Activated naive CD8-positive, alpha-beta T cell treated with anti-CD3 and anti-CD28 coated beads, Interleukin-2, amount 10 ng/mL, durations not matched to agents 7 days and 5 days (primary cell): ENCODE results near the gene AADAC. TPM values are rescaled to one million over a fixed set of nuclear protein-coding genes. Genes with fewer than 3 reads are reported as not detected.

Experiments used
- ATAC-seq: fragments of 150-1000 bp; cut with Tn5 transposase; one replicate; pipeline ENCODE4 v1.10.0; 2021; ENCODE audit warnings: low read depth, moderate library complexity
- POLR2A ChIA-PET: fragments of 350-600 bp; sonication (Branson Sonifier 250); formaldehyde crosslinking; loops from one replicate; lab custom pipeline; 2021; ENCODE audit warnings: antibody characterized with exemption; lab: Charles Lee
- DNase-seq: peaks from one replicate; pipeline ENCODE4 v3.0.0; 2021
- H3K27ac Mint-ChIP-seq: one replicate; pipeline ENCODE4 v1.8.0; 2022; ENCODE audit warnings: mild to moderate bottlenecking, mixed read lengths
- H3K27me3 Mint-ChIP-seq: one replicate; pipeline ENCODE4 v1.8.0; 2022; ENCODE audit warnings: mild to moderate bottlenecking, moderate library complexity, mixed read lengths
- H3K36me3 Mint-ChIP-seq: one replicate; pipeline ENCODE4 v1.8.0; 2021; ENCODE audit warnings: mild to moderate bottlenecking, mixed read lengths
- H3K4me1 Mint-ChIP-seq: one replicate; pipeline ENCODE4 v1.8.0; 2021; ENCODE audit warnings: mixed read lengths
- H3K4me3 Mint-ChIP-seq: one replicate; pipeline ENCODE4 v1.8.0; 2022; ENCODE audit warnings: mild to moderate bottlenecking, moderate library complexity, mixed read lengths
- H3K9me3 Mint-ChIP-seq: one replicate; pipeline ENCODE4 v1.8.0; 2021; ENCODE audit warnings: mixed read lengths
- total RNA-seq, 2 experiments: library from RNA; stranded (reverse); gene quantifications; one replicate each; pipeline ENCODE4 v1.2.3, GENCODE V29; 2021

AADAC gene
- total RNA-seq, 2 experiments from 2014 or later: not detected

GRCh38 chr3:151814588-151814987 lies 672 bp downstream of the AADAC start:
- DNase-seq (no peak), ATAC-seq (no peak)
- Mint-ChIP-seq H3K4me1 (no peaks in the 10 kb centered on the region), H3K4me3 (no peak overlapping the region), H3K27ac (no peak overlapping the region), H3K27me3 (peaks cover 10% of the 10 kb centered on the region), H3K9me3 (no peaks in the 10 kb centered on the region), H3K36me3 (no peaks in the 10 kb centered on the region)
- POLR2A ChIA-PET: no interaction called here

GRCh38 chr3:151816091-151816604 lies 2.2 kb downstream of the AADAC start:
- no peak overlapping the region for H3K4me3 Mint-ChIP-seq
- peaks cover 10% of the 10 kb centered on the region for H3K27me3 Mint-ChIP-seq
- H3K27ac Mint-ChIP-seq: no peak overlapping the region
- ATAC-seq (no peak), DNase-seq (no peak)
- POLR2A ChIA-PET: no interaction called here
- no peaks in the 10 kb centered on the region for H3K9me3 Mint-ChIP-seq
- no peaks in the 10 kb centered on the region for H3K36me3 Mint-ChIP-seq
- H3K4me1 Mint-ChIP-seq: no peaks in the 10 kb centered on the region

GRCh38 chr3:151817473-151817872 lies 3.6 kb downstream of the AADAC start:
- POLR2A ChIA-PET: no interaction called here
- H3K9me3 Mint-ChIP-seq: no peaks in the 10 kb centered on the region
- H3K27ac Mint-ChIP-seq: no peak overlapping the region
- ATAC-seq (no peak), DNase-seq (no peak)
- no peak overlapping the region for H3K4me3 Mint-ChIP-seq
- H3K4me1 Mint-ChIP-seq: no peaks in the 10 kb centered on the region
- no peaks in the 10 kb centered on the region for H3K36me3 Mint-ChIP-seq
- peaks cover 10% of the 10 kb centered on the region for H3K27me3 Mint-ChIP-seq

- DNase-seq: no peak
Measured at GRCh38 chr3:151818361-151818760, 4.4 kb downstream of the AADAC start.

GRCh38 chr3:151819910-151820309 lies 6.0 kb downstream of the AADAC start:
- no peak for ATAC-seq
- Mint-ChIP-seq H3K4me1 (no peaks in the 10 kb centered on the region), H3K36me3 (no peaks in the 10 kb centered on the region), H3K4me3 (no peak overlapping the region), H3K27ac (no peak overlapping the region), H3K27me3 (peaks cover 14% of the 10 kb centered on the region), H3K9me3 (no peaks in the 10 kb centered on the region)
- DNase-seq: no peak
- POLR2A ChIA-PET: interaction anchor here (0.6 kb wide), 1 partner anchor 563 kb away, joined by 3 read pairs; no protein-coding TSS in a partner anchor

More at GRCh38 chr3:151818361-151818760, 4.4 kb downstream of the AADAC start:
- no peaks in the 10 kb centered on the region for H3K9me3 Mint-ChIP-seq
- H3K36me3 Mint-ChIP-seq: no peaks in the 10 kb centered on the region
- H3K27me3 Mint-ChIP-seq: peaks cover 10% of the 10 kb centered on the region
- H3K4me3 Mint-ChIP-seq: no peak overlapping the region
- no peaks in the 10 kb centered on the region for H3K4me1 Mint-ChIP-seq
- ATAC-seq: no peak
- H3K27ac Mint-ChIP-seq: no peak overlapping the region
- POLR2A ChIA-PET: no interaction called here

- H3K4me1 Mint-ChIP-seq: no peaks in the 10 kb centered on the region
- no peak overlapping the region for H3K4me3 Mint-ChIP-seq
Measured at GRCh38 chr3:151827816-151828215, 13.9 kb downstream of the AADAC start.

GRCh38 chr3:151835751-151836525 lies 22.0 kb downstream of the AADAC start:
- Mint-ChIP-seq H3K4me3 (no peak overlapping the region), H3K27ac (no peak overlapping the region), H3K4me1 (peaks cover 2% of the 10 kb centered on the region), H3K36me3 (no peaks in the 10 kb centered on the region), H3K9me3 (no peaks in the 10 kb centered on the region), H3K27me3 (peaks cover 40% of the 10 kb centered on the region)
- POLR2A ChIA-PET: no interaction called here
- ATAC-seq (no peak), DNase-seq (no peak)

More at GRCh38 chr3:151827816-151828215, 13.9 kb downstream of the AADAC start:
- DNase-seq (no peak), ATAC-seq (no peak)
- POLR2A ChIA-PET: no interaction called here
- H3K9me3 Mint-ChIP-seq: no peaks in the 10 kb centered on the region
- no peak overlapping the region for H3K27ac Mint-ChIP-seq
- peaks cover 26% of the 10 kb centered on the region for H3K27me3 Mint-ChIP-seq
- no peaks in the 10 kb centered on the region for H3K36me3 Mint-ChIP-seq

GRCh38 chr3:151837057-151837456 lies 23.1 kb downstream of the AADAC start:
- Mint-ChIP-seq H3K27ac (no peak overlapping the region), H3K4me1 (peaks cover 2% of the 10 kb centered on the region), H3K27me3 (peaks cover 35% of the 10 kb centered on the region), H3K9me3 (no peaks in the 10 kb centered on the region), H3K36me3 (no peaks in the 10 kb centered on the region), H3K4me3 (no peak overlapping the region)
- no peak for ATAC-seq
- no peak for DNase-seq
- POLR2A ChIA-PET: no interaction called here

DNA sequence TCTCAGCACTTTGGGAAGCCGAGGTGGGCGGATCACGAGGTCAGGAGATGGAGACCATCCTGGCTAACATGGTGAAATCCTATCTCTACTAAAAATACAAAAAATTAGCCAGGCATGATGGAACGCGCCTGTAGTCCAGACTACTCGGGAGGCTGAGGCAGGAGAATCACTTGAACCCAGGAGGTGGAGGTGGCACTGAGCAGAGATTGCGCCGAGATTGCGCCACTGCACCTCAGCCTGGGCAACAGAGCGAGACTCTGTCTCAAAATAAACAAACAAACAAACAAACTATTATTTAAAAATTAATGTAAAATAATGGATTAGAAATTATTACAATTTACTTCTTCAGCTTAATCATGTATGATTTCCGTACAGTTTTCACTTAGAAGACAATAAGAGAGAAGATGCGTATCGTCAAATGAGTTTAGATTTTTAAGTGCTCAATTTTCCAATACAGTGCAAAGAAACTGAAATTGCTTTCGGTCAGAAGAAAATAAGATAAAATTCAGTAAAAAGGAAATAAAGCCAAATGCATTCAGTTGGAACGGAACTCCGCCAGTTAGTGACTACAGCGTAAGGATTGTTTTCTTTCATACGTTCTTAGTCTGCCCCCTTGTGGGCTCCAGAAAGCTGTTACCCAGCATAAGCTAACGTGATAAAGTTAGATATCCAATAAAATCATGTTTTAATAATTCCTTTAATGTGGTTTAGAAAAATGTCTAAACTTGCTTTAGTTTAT lies 24.8 kb downstream of the AADAC start:
- DNase-seq: no peak
- Mint-ChIP-seq H3K4me3 (no peak overlapping the region), H3K27ac (no peak overlapping the region), H3K4me1 (peaks cover 2% of the 10 kb centered on the region), H3K36me3 (no peaks in the 10 kb centered on the region), H3K9me3 (no peaks in the 10 kb centered on the region), H3K27me3 (peaks cover 29% of the 10 kb centered on the region)
- ATAC-seq: peak; percentile 54
- POLR2A ChIA-PET: no interaction called here

DNA sequence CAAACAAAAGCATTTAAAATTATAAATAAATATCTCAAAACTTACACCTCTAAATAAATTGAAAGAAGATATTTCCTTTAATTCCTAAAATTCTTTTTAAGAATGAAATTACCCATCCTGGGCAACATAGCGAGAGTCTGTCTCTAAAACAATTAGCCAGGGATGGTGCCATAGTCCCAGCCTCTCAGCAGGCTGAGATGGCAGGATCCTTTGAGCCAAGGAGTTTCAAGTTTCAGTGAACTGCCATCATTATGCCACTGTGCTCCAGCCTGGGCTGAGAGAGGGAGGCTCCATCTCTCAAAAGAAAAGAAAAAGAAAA lies 25.4 kb downstream of the AADAC start:
- Mint-ChIP-seq H3K36me3 (no peaks in the 10 kb centered on the region), H3K4me1 (peaks cover 2% of the 10 kb centered on the region), H3K4me3 (no peak overlapping the region), H3K9me3 (no peaks in the 10 kb centered on the region), H3K27ac (no peak overlapping the region), H3K27me3 (peaks cover 32% of the 10 kb centered on the region)
- DNase-seq: no peak
- POLR2A ChIA-PET: no interaction called here
- ATAC-seq: no peak

GRCh38 chr3:151841801-151842200 lies 27.9 kb downstream of the AADAC start:
- no peaks in the 10 kb centered on the region for H3K9me3 Mint-ChIP-seq
- no peak overlapping the region for H3K27ac Mint-ChIP-seq
- H3K27me3 Mint-ChIP-seq: peaks cover 19% of the 10 kb centered on the region
- DNase-seq: no peak
- no peak for ATAC-seq
- POLR2A ChIA-PET: no interaction called here
- H3K36me3 Mint-ChIP-seq: no peaks in the 10 kb centered on the region
- H3K4me1 Mint-ChIP-seq: no peaks in the 10 kb centered on the region
- H3K4me3 Mint-ChIP-seq: no peak overlapping the region

- Mint-ChIP-seq H3K36me3 (no peaks in the 10 kb centered on the region), H3K4me1 (no peaks in the 10 kb centered on the region), H3K27me3 (peaks cover 15% of the 10 kb centered on the region), H3K9me3 (no peaks in the 10 kb centered on the region), H3K4me3 (no peak overlapping the region), H3K27ac (no peak overlapping the region)
- POLR2A ChIA-PET: no interaction called here
- no peak for ATAC-seq
- no peak for DNase-seq
Measured at GRCh38 chr3:151843275-151843674, 29.4 kb downstream of the AADAC start.

- Mint-ChIP-seq H3K36me3 (no peaks in the 10 kb centered on the region), H3K9me3 (no peaks in the 10 kb centered on the region), H3K4me1 (no peaks in the 10 kb centered on the region), H3K27ac (no peak overlapping the region), H3K4me3 (no peak overlapping the region), H3K27me3 (peaks cover 17% of the 10 kb centered on the region)
- POLR2A ChIA-PET: no interaction called here
- ATAC-seq (no peak), DNase-seq (no peak)
Measured at GRCh38 chr3:151845306-151845905, 31.5 kb downstream of the AADAC start.
